ENCODE measurements around the gene RUNX3. TPM values are rescaled to one million over a fixed set of nuclear protein-coding genes. Genes with fewer than 3 reads are reported as not detected.

Gene RUNX3
- total RNA-seq, 1 donor from 2014 or later, result 98.8 TPM

Other genes starting within 250 kb of the RUNX3 start
- 14.4 and 15.3 TPM in 2 replicates for gene CLIC4, start 184.8 kb downstream of the RUNX3 start, total RNA-seq